Activated CD8-positive, alpha-beta memory T cell treated with anti-CD3 and anti-CD28 coated beads for 4 hours (primary cell): ENCODE data around the gene ANXA4.

Experiments used
- DNase-seq, 2 donors: peaks; one replicate each; pipeline ENCODE4 v3.0.0-alpha.2; 2020; ENCODE audit warnings: low read depth in 2 of 2

ANXA4 gene

GRCh38 chr2:69844560-69844959, 102.6 kb downstream of the ANXA4 start:
- no peak for DNase-seq

- DNase-seq, result no peak
Measured at GRCh38 chr2:69846182-69847067, 104.5 kb downstream of the ANXA4 start.

GRCh38 chr2:69847068-69847828, 105.3 kb downstream of the ANXA4 start:
- DNase-seq, result no peak

GRCh38 chr2:69848186-69848790, 106.4 kb downstream of the ANXA4 start:
- no peak for DNase-seq

- no peak for DNase-seq
Measured at GRCh38 chr2:69858261-69858660, 116.3 kb downstream of the ANXA4 start.

- DNase-seq, result no peak
Measured at GRCh38 chr2:69863298-69863697, 121.4 kb downstream of the ANXA4 start.
